IMR-90 (cell line): ENCODE data around the gene TRIM40. TPM values are rescaled to one million over a fixed set of nuclear protein-coding genes. Genes with fewer than 3 reads are reported as not detected.

Experiments
- ATAC-seq: fragments of 200-7000 bp; cut with Tn5 transposase; 2 replicates; pipeline ENCODE4 v1.9.1; 2020; ENCODE audit warnings: low read depth, mild to moderate bottlenecking, moderate library complexity
- Bru-seq: library from RNA; stranded (reverse); fragments of 400-500 nt; gene quantifications from one replicate; lab custom pipeline; 2021; lab: Mats Ljungman, UMichigan
- BruChase-seq, 2 experiments: library from RNA; stranded (reverse); fragments of 400-500 nt; gene quantifications; one replicate each; lab custom pipeline; 2021; lab: Mats Ljungman, UMichigan
- BruUV-seq: library from RNA; stranded (reverse); fragments of 400-500 nt; replicated peaks from 2 replicates; lab custom pipeline; 2021; lab: Mats Ljungman, UMichigan
- CTCF ChIA-PET: fragments of 300-600 bp; formaldehyde crosslinking; extraction: SDS; loops from one replicate; lab custom pipeline; 2021; ENCODE audit warnings: antibody characterized with exemption; lab: Yijun Ruan, JAX
- POLR2A ChIA-PET: fragments of 300-600 bp; sonication (Branson Sonifier 250); formaldehyde crosslinking; loops from one replicate; lab custom pipeline; 2022; ENCODE audit warnings: antibody characterized with exemption; ENCODE audit not compliant: unreplicated experiment; lab: Charles Lee
- DNase-seq: peaks from one replicate; pipeline ENCODE4 v3.0.0; 2013
- H2AFZ ChIP-seq: replicated peaks from 2 replicates; pipeline ENCODE3; 2013; ENCODE audit warnings: low read length, mild to moderate bottlenecking; ENCODE audit not compliant: poor library complexity
- H2AK5ac ChIP-seq: 2 replicates; pipeline ENCODE4 v1.6.1; 2013; ENCODE audit warnings: low read depth, low read length, inconsistent platforms
- H2AK9ac ChIP-seq: replicated peaks from 2 replicates; pipeline ENCODE3; 2013; ENCODE audit warnings: mild to moderate bottlenecking, low read depth, low read length, moderate library complexity; ENCODE audit not compliant: poor library complexity
- H2BK120ac ChIP-seq: 2 replicates; pipeline ENCODE4 v1.6.1; 2013; ENCODE audit warnings: low read depth, low read length, inconsistent platforms
- H2BK15ac ChIP-seq: 3 replicates; pipeline ENCODE4 v1.6.1; 2013; ENCODE audit warnings: low read depth, low read length, inconsistent platforms
- H2BK20ac ChIP-seq: 2 replicates; pipeline ENCODE4 v1.6.1; 2013; ENCODE audit warnings: low read depth, mild to moderate bottlenecking, inconsistent platforms, low read length, moderate library complexity
- H2BK5ac ChIP-seq: 2 replicates; pipeline ENCODE4 v1.6.1; 2013; ENCODE audit warnings: mild to moderate bottlenecking, low read depth, low read length, inconsistent platforms; ENCODE audit not compliant: poor library complexity, severe bottlenecking
- H3K14ac ChIP-seq: replicated peaks from 2 replicates; pipeline ENCODE4 v1.6.1; 2013; ENCODE audit warnings: low read depth, low read length, inconsistent platforms
- H3K18ac ChIP-seq: 2 replicates; pipeline ENCODE4 v1.6.1; 2013; ENCODE audit warnings: low read depth, low read length, control low read depth
- H3K23ac ChIP-seq: 2 replicates; pipeline ENCODE4 v1.6.1; 2013; ENCODE audit warnings: low read depth, low read length, inconsistent platforms
- H3K27ac ChIP-seq: 2 replicates; pipeline ENCODE4 v1.5.1; 2013; ENCODE audit warnings: mild to moderate bottlenecking, control low read depth, low read length; ENCODE audit not compliant: insufficient read depth
- H3K27me3 ChIP-seq: 2 replicates; pipeline ENCODE4 v1.6.1; 2013; ENCODE audit warnings: low read length; ENCODE audit not compliant: control insufficient read depth, insufficient read depth
- H3K36me3 ChIP-seq: 2 replicates; pipeline ENCODE4 v1.6.1; 2013; ENCODE audit warnings: low read length, mixed read lengths; ENCODE audit not compliant: control insufficient read depth, insufficient read depth
- H3K4ac ChIP-seq: 2 replicates; pipeline ENCODE4 v1.6.1; 2013; ENCODE audit warnings: low read depth, low read length, inconsistent platforms
- H3K4me1 ChIP-seq: 2 replicates; pipeline ENCODE4 v1.6.1; 2013; ENCODE audit warnings: low read length, mixed read lengths; ENCODE audit not compliant: control insufficient read depth, insufficient read depth
- H3K4me2 ChIP-seq: 2 replicates; pipeline ENCODE4 v1.6.1; 2013; ENCODE audit warnings: low read depth, mild to moderate bottlenecking, control low read depth, low read length, moderate library complexity
- H3K4me3 ChIP-seq: 2 replicates; pipeline ENCODE4 v1.5.1; 2013; ENCODE audit warnings: low read depth, mild to moderate bottlenecking, control low read depth, low read length, moderate library complexity; ENCODE audit not compliant: insufficient read depth
- H3K56ac ChIP-seq: 2 replicates; pipeline ENCODE4 v1.6.1; 2013; ENCODE audit warnings: low read length, inconsistent platforms; ENCODE audit not compliant: insufficient read depth; ENCODE audit errors: extremely low read depth
- H3K79me1 ChIP-seq, 2 experiments: 2 replicates each; pipeline ENCODE4 v1.6.1; 2013; ENCODE audit warnings: low read length in 2 of 2, inconsistent platforms in 1 of 2, low read depth in 1 of 2
- H3K9ac ChIP-seq: 2 replicates; pipeline ENCODE4 v1.6.1; 2013; ENCODE audit warnings: low read depth, low read length, control low read depth
- H3K9me1 ChIP-seq: 2 replicates; pipeline ENCODE4 v1.6.1; 2013; ENCODE audit warnings: low read length, inconsistent platforms; ENCODE audit not compliant: insufficient read depth
- H3K9me3 ChIP-seq: 2 replicates; pipeline ENCODE4 v1.6.1; 2013; ENCODE audit warnings: low read length; ENCODE audit not compliant: control insufficient read depth, insufficient read depth
- H4K20me1 ChIP-seq: 2 replicates; pipeline ENCODE4 v1.6.1; 2013; ENCODE audit warnings: low read length, inconsistent platforms; ENCODE audit not compliant: insufficient read depth
- H4K5ac ChIP-seq: 2 replicates; pipeline ENCODE4 v1.6.1; 2013; ENCODE audit warnings: mild to moderate bottlenecking, low read depth, low read length, control low read depth
- H4K8ac ChIP-seq, 2 experiments: 2 replicates each; pipeline ENCODE4 v1.6.1; 2013; ENCODE audit warnings: low read depth in 2 of 2, low read length in 2 of 2, control low read depth in 1 of 2, inconsistent platforms in 1 of 2
- H4K91ac ChIP-seq: 2 replicates; pipeline ENCODE4 v1.6.1; 2013; ENCODE audit warnings: low read depth, low read length, inconsistent platforms; ENCODE audit not compliant: insufficient read depth
- CEBPB ChIP-seq: IDR thresholded peaks from 2 replicates; pipeline ENCODE4 v1.6.1; 2012; ENCODE audit warnings: low read depth, low read length, improper control_type of control experiment
- MAZ ChIP-seq: IDR thresholded peaks from 2 replicates; pipeline ENCODE4 v1.6.1; 2012; ENCODE audit warnings: low read depth, mild to moderate bottlenecking, low read length, improper control_type of control experiment, moderate library complexity, borderline replicate concordance
- USF2 ChIP-seq: fragments of 150-350 bp; IDR thresholded peaks from 2 replicates; pipeline ENCODE4 v1.6.1; 2017; ENCODE audit warnings: mild to moderate bottlenecking, antibody characterized with exemption, low read length, low read depth
- WGBS, 2 experiments: methylation state at CpG; one replicate each; pipeline versions ENCODE4 v1.1.5 to v1.1.7; 2013; ENCODE audit warnings: missing lambda C conversion rate in 2 of 2; ENCODE audit not compliant: insufficient read length in 1 of 2; ENCODE audit errors: extremely low coverage in 2 of 2; 5-methylcytosine and 5-hydroxymethylcytosine counted together
- dilution Hi-C: fragments of 300-500 bp; cut with HindIII; formaldehyde crosslinking; loops from one replicate; pipeline ENCODE4 v1.14.3; 2018; ENCODE audit warnings: low sequenced_read_pairs; ENCODE audit not compliant: unreplicated experiment
- in situ Hi-C: fragments of 300-500 bp; cut with MboI; formaldehyde crosslinking; loops from 3 replicates; pipeline ENCODE4 v1.14.3; 2019; ENCODE audit warnings: low sequenced_read_pairs, inconsistent platforms, mixed read lengths
- intact Hi-C: fragments of 100-400 bp; cut with micrococcal nuclease; formaldehyde crosslinking; loops from 2 replicates; pipeline ENCODE4 v1.10.0; 2022
- long read RNA-seq: library from polyadenylated mRNA; unstranded; transcript quantifications from one replicate; pipeline ENCODE4 v2.0.0, GENCODE V29; 2021; ENCODE audit not compliant: unreplicated experiment
- polyA plus RNA-seq, 3 experiments: library from polyadenylated mRNA; depleted of rRNA; stranded (reverse); fragments of >200 nt; gene quantifications; 2 replicates each; pipeline ENCODE4 v1.2.3, GENCODE V29; 2012; ENCODE audit warnings: low replicate concordance in 1 of 3
- total RNA-seq: library from RNA; depleted of rRNA; stranded (reverse); fragments of >200 nt; gene quantifications from 2 replicates; pipeline ENCODE4 v1.2.3, GENCODE V29; 2012; rRNA removed

TRIM40 gene
- total RNA-seq, result not detected in 2 replicates
- not detected in 2 replicates for polyA plus RNA-seq (2012; rRNA removed)
- not detected in 2 replicates for polyA plus RNA-seq (2012; cell fraction: cytosol; rRNA removed)
- not detected in 2 replicates for polyA plus RNA-seq (2012; cell fraction: nucleus; rRNA removed; ENCODE audit: low replicate concordance)
- Bru-seq, nascent RNA, result not detected
- percentile 6 among the genes with signal in this experiment for BruChase-seq, experiment 1, labeled RNA remaining after a 6-hour chase
- BruChase-seq, experiment 2, labeled RNA remaining after a 2-hour chase, result not detected
- long read RNA-seq, result 0 reads

- no peak within 1 kb of the TSS for H4K91ac ChIP-seq
- DNase-seq (no peak), ATAC-seq (no peak)
- no peaks in the 10 kb centered on the region for H4K20me1 ChIP-seq
- H2BK120ac ChIP-seq, result no peak within 1 kb of the TSS
- no peak within 1 kb of the TSS for H2AK5ac ChIP-seq
- no peak within 1 kb of the TSS for H2AK9ac ChIP-seq
- H3K79me1 ChIP-seq, result no peaks in the 10 kb centered on the region
- in situ Hi-C loops, result loop anchor here (10.0 kb wide), 1 partner anchor 291 kb away; no protein-coding TSS in a partner anchor
- H3K9ac ChIP-seq, result no peak within 1 kb of the TSS
- no peak within 1 kb of the TSS for H4K8ac ChIP-seq
- no peak within 1 kb of the TSS for H3K56ac ChIP-seq
- no peak within 1 kb of the TSS for H3K4me2 ChIP-seq
- no peak within 1 kb of the TSS for H3K18ac ChIP-seq
- H3K27ac ChIP-seq, result no peak within 1 kb of the TSS
- ChIA-PET POLR2A (no interaction called here), CTCF (no interaction called here)
- no peak within 1 kb of the TSS for H2BK5ac ChIP-seq
- H2BK15ac ChIP-seq, result no peak within 1 kb of the TSS
- no peak within 1 kb of the TSS for H3K4me3 ChIP-seq
- dilution Hi-C loops, result no loop called here
- H3K36me3 ChIP-seq, result no peaks in the 10 kb centered on the region
- H3K9me1 ChIP-seq, result no peaks in the 10 kb centered on the region
- no peak within 1 kb of the TSS for H4K5ac ChIP-seq
- no peak within 1 kb of the TSS for H3K23ac ChIP-seq
- no peak within 1 kb of the TSS for H3K14ac ChIP-seq
- no peak within 1 kb of the TSS for H3K4ac ChIP-seq
- WGBS, 2 experiments, result no CpG with 5 or more reads among the region's 4 CpGs
- no peaks in the 10 kb centered on the region for H3K4me1 ChIP-seq
- intact Hi-C loops, result no loop called here
- no peak within 1 kb of the TSS for H2AFZ ChIP-seq
- no peaks in the 10 kb centered on the region for H3K9me3 ChIP-seq
- BruUV-seq, result no TSS peak
- H2BK20ac ChIP-seq, result no peak within 1 kb of the TSS
- peaks cover 20% of the 10 kb centered on the region for H3K27me3 ChIP-seq
- no peak for TF ChIP-seq USF2
- TF ChIP-seq MAZ, result no peak
- TF ChIP-seq CEBPB, result no peak
These were observed at the start of gene TRIM40 for GRCh38 chr6:30135757-30136156. TSS of gene TRIM40 (plus strand) at chr6:30136140. CDS start at chr6:30137037, 897 bp downstream.
